ENCODE data around the gene SLC25A24. TPM values are rescaled to one million over a fixed set of nuclear protein-coding genes. Genes with fewer than 3 reads are reported as not detected.
"Not testable (repeated sequence)": the region's sequence is repeated elsewhere in the genome, so short reads cannot be mapped to it uniquely, and the experiment has no call there.

SLC25A24 gene
- total and polyA plus RNA-seq, 9 donors: 13.9 to 32.7 (median 27.6) TPM

GRCh38 chr1:108140936-108141335 lies 59.2 kb downstream of the SLC25A24 start:
- no peaks in the 10 kb centered on the region for H3K27me3 ChIP-seq
- no peak overlapping the region for H3K27ac ChIP-seq
- WGBS, 3 donors: 94 to 97% (median 96%) methylated on average over 1 of the region's 1 CpG
- no peaks in the 10 kb centered on the region for H3K4me1 ChIP-seq (ENCODE audit: insufficient read depth)
- DNase-seq: no peak
- no peak overlapping the region for H3K4me3 ChIP-seq
- no peaks in the 10 kb centered on the region for H3K9me3 ChIP-seq
- intact Hi-C loops (cut with DNase I): no loop called here
- TF ChIP-seq EP300 (IDR thresholded peaks at IDR 0.05): no peak
- TF ChIP-seq CTCF (IDR thresholded peaks at IDR 0.05): no peak
- no peak for TF ChIP-seq POLR2A (IDR thresholded peaks at IDR 0.05)
- H3K36me3 ChIP-seq: no peaks in the 10 kb centered on the region

GRCh38 chr1:108140177-108140576 lies 60.0 kb downstream of the SLC25A24 start:
- H3K27me3 ChIP-seq: no peaks in the 10 kb centered on the region
- WGBS, 3 donors: 56 to 83% (median 67%) methylated on average over 1 of the region's 1 CpG
- no peaks in the 10 kb centered on the region for H3K9me3 ChIP-seq
- no peak for DNase-seq
- no peak overlapping the region for H3K4me3 ChIP-seq
- H3K27ac ChIP-seq: no peak overlapping the region
- TF ChIP-seq CTCF (IDR thresholded peaks at IDR 0.05): no peak
- TF ChIP-seq EP300 (IDR thresholded peaks at IDR 0.05): no peak
- TF ChIP-seq POLR2A (IDR thresholded peaks at IDR 0.05): no peak
- no peaks in the 10 kb centered on the region for H3K4me1 ChIP-seq (ENCODE audit: insufficient read depth)
- H3K36me3 ChIP-seq: no peaks in the 10 kb centered on the region
- intact Hi-C loops (cut with DNase I): no loop called here

GRCh38 chr1:108139555-108139954 lies 60.6 kb downstream of the SLC25A24 start:
- H3K36me3 ChIP-seq; H3K4me1 ChIP-seq (ENCODE audit: insufficient read depth); H3K27ac ChIP-seq; DNase-seq; H3K4me3 ChIP-seq; H3K9me3 ChIP-seq; intact Hi-C loops (cut with DNase I); H3K27me3 ChIP-seq: not testable (repeated sequence)
- 96 to 99% (median 97%) methylated on average over 8 of the region's 8 CpGs for WGBS, 3 donors

- DNase-seq, H3K27ac ChIP-seq: not testable (repeated sequence)
- 97 to 100% (median 98%) methylated on average over 2 of the region's 2 CpGs for WGBS, 3 donors
Observed at GRCh38 chr1:108133148-108133547, 67.0 kb downstream of the SLC25A24 start.

GRCh38 chr1:108132367-108132766 lies 67.8 kb downstream of the SLC25A24 start:
- H3K4me1 ChIP-seq (ENCODE audit: insufficient read depth); DNase-seq; intact Hi-C loops (cut with DNase I); H3K27me3 ChIP-seq; H3K36me3 ChIP-seq; H3K27ac ChIP-seq; H3K4me3 ChIP-seq; H3K9me3 ChIP-seq: not testable (repeated sequence)
- 96 to 100% (median 100%) methylated on average over 2 of the region's 2 CpGs for WGBS, 3 donors

More at GRCh38 chr1:108133148-108133547, 67.0 kb downstream of the SLC25A24 start:
- H3K4me1 ChIP-seq (ENCODE audit: insufficient read depth); H3K27me3 ChIP-seq; H3K9me3 ChIP-seq; H3K4me3 ChIP-seq; H3K36me3 ChIP-seq; intact Hi-C loops (cut with DNase I): not testable (repeated sequence)

GRCh38 chr1:108131281-108131680 lies 68.9 kb downstream of the SLC25A24 start:
- H3K36me3 ChIP-seq; H3K27ac ChIP-seq; H3K27me3 ChIP-seq; intact Hi-C loops (cut with DNase I); H3K9me3 ChIP-seq; H3K4me1 ChIP-seq (ENCODE audit: insufficient read depth); H3K4me3 ChIP-seq; DNase-seq: not testable (repeated sequence)
- WGBS, 3 donors: 98 to 100% (median 100%) methylated on average over 1 of the region's 1 CpG

GRCh38 chr1:108130794-108131193 lies 69.3 kb downstream of the SLC25A24 start:
- Histone ChIP-seq H3K9me3 (no peaks in the 10 kb centered on the region), H3K27ac (no peak overlapping the region), H3K4me3 (no peak overlapping the region), H3K27me3 (no peaks in the 10 kb centered on the region), H3K36me3 (no peaks in the 10 kb centered on the region), H3K4me1 (ENCODE audit: insufficient read depth) (no peaks in the 10 kb centered on the region)
- WGBS, 3 donors: 60 to 64% (median 62%) methylated on average over 2 of the region's 2 CpGs
- no peak for TF ChIP-seq EP300 (IDR thresholded peaks at IDR 0.05)
- TF ChIP-seq POLR2A (IDR thresholded peaks at IDR 0.05): no peak
- TF ChIP-seq CTCF (IDR thresholded peaks at IDR 0.05): no peak
- no peak for DNase-seq
- intact Hi-C loops (cut with DNase I): no loop called here

Data from ovary (tissue), 9 donors.